HG03159 (cell line): ENCODE results near the gene CC2D2A.

Source experiments
- ATAC-seq: cut with Tn5 transposase; IDR thresholded peaks from one replicate; pipeline ENCODE4 v1.9.1; 2021; ENCODE audit warnings: mild to moderate bottlenecking, moderate library complexity; ENCODE audit not compliant: unreplicated experiment

Gene CC2D2A

GRCh38 chr4:15459706-15460105, 10.0 kb upstream of the CC2D2A start:
- no peak for ATAC-seq

DNA sequence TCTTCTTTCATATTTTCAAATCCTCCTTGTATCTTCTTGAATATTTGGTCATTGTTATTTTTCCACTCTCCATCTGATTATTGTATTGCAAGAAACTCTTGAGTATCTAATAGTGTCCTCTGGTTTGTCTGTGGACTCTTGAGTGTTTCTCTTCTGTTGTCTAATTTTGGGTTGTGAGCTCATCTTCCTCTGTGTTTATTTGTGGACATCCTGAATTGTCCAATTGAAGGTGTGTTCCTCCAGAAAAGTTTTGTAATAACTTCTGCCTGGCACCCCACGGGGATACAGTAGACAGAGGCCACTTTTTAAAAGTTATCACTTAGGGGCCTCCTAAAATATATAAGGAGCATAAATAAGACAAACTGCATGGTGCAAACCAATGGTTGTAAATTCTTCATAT, 3.1 kb upstream of the CC2D2A start:
- ATAC-seq: no peak

DNA sequence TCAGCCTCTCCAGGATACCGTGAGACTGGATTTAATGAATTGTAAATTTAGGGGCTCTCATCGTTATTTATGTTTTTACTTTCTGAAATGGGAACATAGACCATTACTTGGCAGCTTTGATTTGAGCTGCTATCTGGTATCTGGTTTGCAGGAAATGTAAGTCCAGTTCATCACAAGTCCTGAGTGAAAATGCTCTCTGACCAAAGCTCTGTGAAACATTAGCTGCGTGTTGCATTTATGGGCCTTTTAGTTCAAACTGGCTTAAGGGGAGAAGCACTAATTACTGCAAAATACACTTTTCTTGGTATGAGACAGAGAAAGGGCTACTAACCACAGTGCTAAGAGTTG, 420 bp downstream of the CC2D2A start:
- ATAC-seq: peak; percentile 15

- no peak for ATAC-seq
These were observed 6.7 kb downstream of the CC2D2A start for GRCh38 chr4:15476396-15476795.

DNA sequence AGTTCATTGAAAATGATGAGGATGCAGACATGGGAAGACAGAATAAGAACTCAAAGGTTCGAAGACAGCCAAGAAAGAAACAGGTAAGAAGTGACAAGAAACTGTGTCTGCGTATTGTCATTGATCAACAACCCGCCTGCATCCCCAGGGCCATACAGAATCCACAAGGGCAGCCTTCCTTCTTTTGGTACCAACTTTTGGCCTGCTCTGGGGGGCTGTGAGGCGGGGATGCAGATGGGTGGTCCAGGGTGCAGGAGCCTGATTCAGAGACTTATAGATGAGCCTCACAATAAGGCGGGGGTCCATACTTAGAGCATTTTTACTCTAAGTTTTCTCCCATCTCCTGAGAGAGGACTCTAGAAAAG, 9.0 kb downstream of the CC2D2A start:
- ATAC-seq: no peak

GRCh38 chr4:15479089-15479912, 9.6 kb downstream of the CC2D2A start:
- ATAC-seq: peak; percentile 56

DNA sequence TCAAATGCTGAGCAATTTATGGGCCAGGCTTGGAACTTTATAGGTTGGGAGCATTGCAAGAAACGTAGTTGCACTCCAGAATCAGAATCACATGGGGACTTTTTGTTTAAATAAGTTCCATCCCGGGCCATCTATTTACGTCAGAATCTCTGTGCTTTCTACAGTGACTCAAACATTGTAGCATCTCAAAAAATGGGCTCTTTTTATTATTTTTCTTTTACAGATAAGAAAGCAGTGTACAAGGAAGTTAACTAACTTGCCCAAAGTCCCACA, 10.2 kb downstream of the CC2D2A start:
- no peak for ATAC-seq

DNA sequence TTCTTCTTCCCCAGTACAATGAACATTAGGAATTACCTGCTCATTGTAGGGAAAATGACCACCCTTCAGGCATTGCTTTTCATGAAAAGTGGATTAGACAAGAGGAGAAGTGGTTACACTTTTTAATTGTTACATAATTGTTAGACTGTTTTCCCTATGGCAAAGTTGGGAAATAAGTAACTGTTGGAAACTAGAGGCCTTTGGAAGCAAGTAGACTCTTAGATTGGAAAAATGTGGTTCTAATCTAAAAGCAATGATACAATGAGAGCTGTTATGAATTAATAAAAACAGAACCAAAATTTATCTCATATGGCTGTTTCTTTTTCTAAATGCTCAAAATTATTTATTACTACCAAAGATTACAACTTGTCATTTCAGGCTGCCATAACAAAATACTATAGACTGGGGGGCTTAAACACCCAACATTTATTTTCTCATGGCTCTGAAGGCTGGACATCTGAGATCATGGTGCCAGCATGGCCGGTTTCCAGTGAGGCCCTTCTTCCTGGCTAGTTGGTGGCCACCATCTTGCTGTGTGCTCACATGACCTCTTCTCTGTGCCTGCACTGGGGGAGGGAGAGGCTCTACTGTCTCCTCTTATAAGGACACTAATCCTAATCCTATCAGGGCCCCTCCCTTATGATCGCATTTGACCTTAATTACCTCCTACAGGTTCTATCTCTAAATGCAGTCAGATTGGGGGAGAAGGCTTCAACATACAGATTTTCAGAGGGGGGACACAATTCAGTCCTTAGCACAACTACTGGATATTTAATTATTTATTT, 12.5 kb downstream of the CC2D2A start:
- ATAC-seq: no peak

DNA sequence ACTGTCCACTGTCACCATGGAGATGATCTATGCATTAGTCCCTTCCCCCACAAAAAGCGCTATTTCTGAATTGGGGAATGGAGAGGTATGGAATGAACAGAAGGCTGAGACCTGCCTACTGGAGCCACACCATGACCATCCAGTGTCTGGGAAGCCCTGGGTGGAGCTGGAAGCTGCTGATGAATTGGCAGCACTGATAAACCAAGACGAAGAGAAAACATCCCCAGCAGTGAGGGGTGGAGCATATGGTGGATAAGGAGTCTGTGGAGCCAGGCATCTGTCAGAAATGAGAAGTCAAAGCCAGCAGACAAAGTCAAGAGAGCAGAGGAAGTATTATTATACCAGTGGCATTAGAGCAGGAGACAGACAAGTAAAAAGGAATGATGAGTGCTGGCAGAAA, 13.2 kb downstream of the CC2D2A start:
- ATAC-seq: no peak

DNA sequence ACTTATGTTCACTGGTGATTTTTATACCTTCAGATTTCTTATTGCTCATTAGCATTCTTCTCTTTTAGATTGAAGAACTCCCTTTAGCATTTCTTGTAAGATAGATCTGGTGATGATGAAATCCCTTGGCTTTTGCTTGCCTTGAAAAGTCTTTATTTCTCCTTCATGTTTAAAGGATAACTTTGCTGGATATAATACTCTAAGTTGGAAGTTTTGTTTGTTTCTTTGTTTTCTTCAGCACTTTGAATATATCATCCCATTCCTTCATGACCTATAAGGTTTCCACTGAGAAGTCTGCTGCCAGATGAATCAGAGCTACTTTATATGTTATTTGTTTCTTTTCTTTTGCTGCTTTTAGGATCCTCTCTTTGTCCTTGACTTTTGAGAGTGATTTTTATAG, 18.5 kb downstream of the CC2D2A start:
- ATAC-seq: no peak

DNA sequence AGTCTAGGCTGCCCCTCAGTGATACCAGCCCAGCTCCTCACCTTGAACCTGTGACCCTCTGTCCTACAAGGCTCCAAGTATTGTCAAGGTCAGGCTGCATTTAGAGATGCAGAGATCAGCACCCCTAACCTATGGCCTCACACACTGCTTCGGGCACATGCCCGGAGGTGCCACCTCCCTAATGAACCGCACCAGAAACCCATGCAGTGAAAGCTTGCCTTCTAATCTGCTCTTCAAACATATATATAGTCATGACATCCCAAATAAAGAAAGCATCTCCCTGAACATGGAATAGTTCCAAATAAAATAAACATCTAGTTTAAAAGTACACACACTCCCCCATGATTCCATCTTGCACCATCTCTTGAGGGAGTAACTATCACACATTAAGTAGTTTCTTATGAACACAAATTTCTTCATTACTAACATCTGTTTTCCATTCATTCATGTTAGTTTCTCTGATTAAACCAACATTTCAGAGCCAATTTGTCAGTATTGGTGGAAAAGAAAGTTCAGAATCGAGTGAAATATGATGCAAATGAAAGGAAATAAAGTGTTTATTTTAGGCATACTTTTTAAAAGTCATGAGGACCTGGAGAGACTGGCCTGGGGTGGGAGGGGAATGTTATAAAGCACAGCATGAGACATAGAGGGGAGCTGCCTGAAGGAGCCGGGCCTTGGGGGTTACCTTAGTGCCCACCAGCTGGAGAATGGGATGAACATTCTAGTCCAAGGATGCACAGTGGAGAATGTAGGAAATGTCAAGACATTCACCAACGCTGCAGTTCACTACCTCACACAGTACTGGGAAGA, 19.2 kb downstream of the CC2D2A start:
- ATAC-seq: no peak

DNA sequence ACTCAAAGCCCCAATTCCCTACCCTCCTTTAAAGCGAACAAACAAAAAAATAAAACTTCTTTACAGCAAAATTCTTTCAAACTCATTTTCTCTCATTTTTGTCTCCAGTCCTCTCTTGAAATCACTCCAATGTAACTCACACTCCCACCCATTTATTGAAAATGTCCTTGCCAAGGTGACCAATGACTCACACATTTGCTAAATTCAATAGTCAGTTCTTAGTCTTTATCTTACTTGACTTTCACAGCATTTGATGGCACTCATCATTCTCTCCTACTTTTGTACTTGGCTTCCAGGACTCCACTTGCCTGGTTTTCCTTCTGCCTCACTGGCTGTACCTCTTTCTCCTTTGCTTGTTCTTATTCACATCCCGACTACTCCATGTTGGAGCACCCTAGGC, 19.9 kb downstream of the CC2D2A start:
- no peak for ATAC-seq

GRCh38 chr4:15493411-15493810, 23.7 kb downstream of the CC2D2A start:
- ATAC-seq: no peak

- no peak for ATAC-seq
These were observed 25.9 kb downstream of the CC2D2A start for GRCh38 chr4:15495621-15496020.

DNA sequence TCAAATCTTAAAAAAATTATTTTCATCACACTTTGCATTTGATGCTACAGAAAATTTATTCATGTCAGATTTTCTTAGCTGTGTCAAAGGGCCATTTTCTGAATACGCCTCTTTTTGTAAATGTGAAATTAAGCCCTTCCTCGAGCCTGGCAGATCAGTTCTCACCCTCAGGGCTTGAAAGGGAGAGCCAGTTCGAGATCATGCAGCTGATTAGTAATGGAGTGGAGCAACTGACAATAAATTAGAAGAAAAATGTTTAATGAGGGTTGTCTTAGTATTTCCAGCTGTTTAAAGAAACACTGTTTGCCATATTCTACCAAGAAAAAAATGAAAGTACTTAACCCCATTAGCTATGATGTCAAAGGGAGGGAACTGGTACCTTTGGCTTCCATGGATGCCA, 28.7 kb downstream of the CC2D2A start:
- no peak for ATAC-seq

GRCh38 chr4:15500701-15501100, 31.0 kb downstream of the CC2D2A start:
- no peak for ATAC-seq

DNA sequence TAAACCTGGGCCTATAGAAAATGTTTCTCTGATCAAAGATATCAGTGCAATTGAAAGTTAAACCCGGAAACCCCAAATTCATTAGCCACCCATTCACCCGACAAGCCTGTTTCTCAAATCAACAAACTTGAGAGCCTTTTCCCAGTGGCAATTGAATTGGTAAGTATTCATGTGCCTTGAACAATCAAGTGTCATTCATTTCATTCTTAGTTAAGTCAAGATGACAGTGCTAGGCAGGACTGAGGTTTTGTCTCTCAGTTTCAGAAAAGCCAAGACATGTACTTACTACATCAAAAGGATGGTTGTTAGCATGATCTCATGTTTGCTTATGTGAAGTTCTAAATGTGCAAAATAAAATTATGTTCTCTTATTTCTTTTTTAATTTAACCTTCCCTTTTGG, 32.3 kb downstream of the CC2D2A start:
- no peak for ATAC-seq

GRCh38 chr4:15502384-15502783, 32.7 kb downstream of the CC2D2A start:
- ATAC-seq: no peak

DNA sequence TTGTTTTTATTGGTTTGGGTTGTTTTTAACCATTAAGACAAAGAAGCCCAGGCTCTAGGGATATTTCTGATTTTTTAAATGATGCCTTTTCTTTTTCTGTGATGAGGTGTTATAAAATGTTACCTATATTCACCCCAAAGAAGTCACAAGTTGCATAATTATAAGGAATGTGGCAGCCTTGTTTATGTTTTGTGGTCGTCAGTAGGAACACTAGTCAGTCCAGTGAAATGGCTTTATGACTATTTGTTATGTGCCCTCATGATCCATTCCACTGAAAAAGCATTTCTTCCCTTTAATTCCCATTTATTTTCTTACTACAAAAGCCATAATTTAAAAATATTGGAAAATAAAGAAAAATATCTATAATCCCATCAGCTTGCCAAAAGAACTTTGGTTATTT, 34.4 kb downstream of the CC2D2A start:
- ATAC-seq: no peak

DNA sequence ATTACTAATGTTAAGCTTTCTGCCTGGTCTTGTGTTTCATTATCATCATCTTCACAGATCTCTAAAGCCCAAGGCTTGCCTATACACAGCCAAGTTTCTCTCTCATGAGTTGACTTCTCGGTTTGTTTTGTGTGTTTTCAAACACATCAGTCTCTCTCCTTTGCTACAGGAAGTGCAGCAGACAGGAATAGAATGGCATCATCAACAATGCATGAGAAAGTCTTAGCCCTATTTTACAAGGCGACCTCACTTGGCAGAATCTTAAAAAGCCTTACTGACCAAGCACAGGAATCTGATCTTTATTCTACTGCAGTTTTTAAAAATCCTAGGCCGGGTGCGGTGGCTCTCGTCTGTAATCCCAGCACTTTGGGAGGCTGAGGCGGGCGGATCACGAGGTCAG, 36.8 kb downstream of the CC2D2A start:
- ATAC-seq: no peak

- ATAC-seq: no peak
These were observed 38.0 kb downstream of the CC2D2A start for GRCh38 chr4:15507679-15508078.

DNA sequence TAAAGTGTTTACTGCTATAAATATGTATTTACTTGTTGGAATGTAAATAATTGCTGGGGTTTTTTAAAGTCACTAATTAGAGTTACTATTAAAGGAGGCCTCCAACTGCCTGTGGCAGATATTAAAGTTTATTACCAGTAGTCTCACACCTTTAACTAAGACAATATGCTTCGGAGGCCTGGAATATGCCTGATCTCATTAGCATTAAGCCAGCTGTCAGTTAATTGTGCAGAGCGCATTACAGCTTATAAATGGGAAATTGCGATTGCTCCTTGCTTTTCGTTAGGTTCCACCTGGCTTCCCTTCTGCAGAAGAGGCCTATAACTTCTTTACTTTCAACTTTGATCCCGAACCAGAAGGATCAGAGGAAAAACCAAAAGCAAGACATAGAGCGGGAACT, 41.3 kb downstream of the CC2D2A start:
- ATAC-seq: no peak
